Stimulated activated CD4-positive, alpha-beta T cell treated with anti-CD3 and anti-CD28 coated beads, Interleukin-2, amount 100 ng/mL, for 4 hours (primary cell): ENCODE measurements around the gene AADACL4.
"Not testable (repeated sequence)": the region's sequence is repeated elsewhere in the genome, so short reads cannot be mapped to it uniquely, and the experiment has no call there.

ENCODE experiments used
- DNase-seq: peaks from one replicate; pipeline ENCODE4 v3.0.0-alpha.2; 2020; ENCODE audit warnings: low read depth

Gene AADACL4

DNA sequence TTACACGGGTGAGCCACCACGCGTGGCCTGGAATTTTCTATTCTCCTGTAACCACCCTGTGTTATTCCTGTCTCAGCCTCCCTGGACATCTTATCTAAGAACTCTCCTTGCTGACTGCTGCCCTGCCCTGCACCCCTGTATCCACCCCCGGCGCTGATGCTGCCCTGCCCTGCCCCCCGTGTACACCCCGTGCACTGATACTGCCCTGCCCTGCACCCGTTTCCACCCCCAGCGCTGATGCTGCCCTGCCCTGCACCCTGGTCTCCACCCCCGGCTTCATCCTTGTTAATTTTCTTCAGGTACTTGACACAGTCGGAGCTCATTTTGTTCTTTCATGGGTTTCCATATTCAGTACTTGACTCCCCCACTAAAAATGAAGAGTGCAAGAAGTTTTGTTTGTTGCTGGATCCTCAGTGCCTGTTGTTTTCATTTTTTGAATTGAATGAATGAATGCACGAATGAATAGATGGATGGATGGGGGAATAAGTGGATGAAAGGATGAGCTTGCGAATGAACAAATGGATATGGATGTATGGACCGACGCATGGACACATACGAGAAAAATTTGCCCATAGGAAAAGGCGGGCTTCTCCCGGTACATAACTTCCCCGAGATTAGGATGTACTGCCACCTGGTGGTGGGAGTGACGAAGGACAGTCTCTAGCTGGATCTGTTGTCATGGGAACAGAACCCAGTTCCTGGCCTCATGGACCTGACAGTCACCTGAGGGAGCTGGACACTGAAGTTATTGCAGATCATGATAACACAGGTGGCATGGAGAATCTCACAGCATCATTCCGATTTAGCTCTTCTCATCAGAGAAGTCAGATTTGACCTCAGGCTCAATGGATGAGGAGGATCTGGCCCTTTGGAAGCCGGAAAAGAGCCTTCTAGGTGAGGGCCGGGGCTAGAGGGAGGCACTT, 14.9 kb downstream of the AADACL4 start:
- peak; percentile 58 for DNase-seq

DNA sequence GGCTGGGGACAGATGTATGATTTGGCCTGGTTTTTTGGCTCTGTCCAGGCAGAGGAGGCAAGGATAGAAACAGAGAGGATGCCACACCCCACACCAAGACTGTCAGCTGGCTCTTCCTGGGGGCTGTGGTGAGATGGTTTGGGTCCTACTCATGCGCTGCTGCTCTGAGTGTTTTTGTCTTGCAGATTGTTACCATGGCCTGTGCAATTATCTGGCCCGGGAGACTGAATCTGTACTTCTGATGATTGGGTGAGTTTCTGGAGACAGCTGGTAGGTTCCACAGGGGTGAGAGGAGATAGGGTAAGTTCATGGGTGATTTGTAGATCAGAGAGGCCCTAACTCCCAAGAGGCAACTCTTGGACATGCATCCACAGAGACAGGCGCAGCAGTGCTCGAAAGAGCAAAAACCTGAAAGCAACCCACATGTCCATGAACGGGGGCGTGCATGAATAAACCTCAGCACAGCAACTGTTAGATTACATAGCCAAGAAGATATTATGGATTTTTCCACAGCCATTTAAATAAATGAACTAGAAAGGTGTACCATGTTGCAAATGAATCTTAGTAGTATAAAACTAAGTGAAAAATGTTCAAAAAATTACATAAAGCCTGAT, 17.8 kb downstream of the AADACL4 start:
- DNase-seq, result no peak

DNA sequence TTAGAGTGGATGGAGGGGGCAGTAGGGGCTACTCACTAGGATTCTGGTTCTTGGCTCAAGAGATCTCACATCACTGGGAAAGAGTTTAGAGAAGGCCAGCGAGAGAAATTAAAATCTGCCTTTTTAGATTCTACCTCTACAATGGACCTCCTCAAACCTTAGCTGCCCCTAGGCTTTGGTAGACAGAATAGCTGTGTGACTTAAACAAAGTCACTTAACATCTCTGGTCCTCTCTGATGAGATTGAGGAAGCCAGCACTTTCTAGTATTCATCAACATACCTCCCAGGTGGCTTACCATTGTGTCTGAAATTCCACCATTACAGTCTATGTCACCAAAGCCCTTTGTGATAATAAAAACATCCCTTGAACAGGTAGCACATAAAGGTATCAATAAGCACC, 18.7 kb downstream of the AADACL4 start:
- no peak for DNase-seq

DNA sequence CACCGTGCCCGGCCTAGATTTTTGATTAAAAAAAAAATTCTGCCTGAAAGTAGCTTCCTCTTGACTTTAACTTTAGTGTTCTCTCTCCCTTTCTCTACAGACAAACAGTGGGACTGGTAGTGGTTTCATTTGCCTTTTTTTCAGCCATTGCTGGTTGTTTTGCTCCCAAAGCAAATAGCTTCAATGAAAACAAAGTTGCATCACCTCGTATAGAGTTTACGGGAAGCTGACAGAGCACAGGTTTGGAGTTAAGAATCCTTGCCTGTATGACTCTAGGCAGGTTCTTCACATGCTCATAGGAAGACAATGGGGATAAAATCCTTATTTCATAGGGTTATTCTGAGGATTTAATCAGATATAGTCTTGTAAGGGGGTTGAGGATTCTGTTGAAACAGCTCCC, 21.6 kb downstream of the AADACL4 start:
- no peak for DNase-seq

DNA sequence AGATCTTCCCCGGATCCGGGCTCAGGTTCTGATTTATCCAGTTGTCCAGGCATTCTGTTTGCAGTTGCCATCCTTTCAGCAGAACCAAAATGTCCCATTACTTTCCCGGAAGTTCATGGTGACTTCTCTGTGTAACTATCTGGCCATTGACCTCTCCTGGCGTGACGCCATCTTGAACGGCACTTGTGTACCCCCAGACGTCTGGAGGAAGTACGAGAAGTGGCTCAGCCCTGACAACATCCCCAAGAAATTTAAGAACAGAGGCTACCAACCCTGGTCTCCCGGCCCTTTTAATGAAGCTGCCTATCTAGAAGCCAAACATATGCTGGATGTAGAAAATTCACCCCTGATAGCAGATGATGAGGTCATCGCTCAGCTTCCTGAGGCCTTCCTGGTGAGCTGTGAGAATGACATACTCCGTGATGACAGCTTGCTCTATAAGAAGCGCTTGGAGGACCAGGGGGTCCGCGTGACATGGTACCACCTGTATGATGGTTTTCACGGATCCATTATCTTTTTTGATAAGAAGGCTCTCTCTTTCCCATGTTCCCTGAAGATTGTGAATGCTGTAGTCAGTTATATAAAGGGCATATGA, 22.4 kb downstream of the AADACL4 start:
- no peak for DNase-seq

DNA sequence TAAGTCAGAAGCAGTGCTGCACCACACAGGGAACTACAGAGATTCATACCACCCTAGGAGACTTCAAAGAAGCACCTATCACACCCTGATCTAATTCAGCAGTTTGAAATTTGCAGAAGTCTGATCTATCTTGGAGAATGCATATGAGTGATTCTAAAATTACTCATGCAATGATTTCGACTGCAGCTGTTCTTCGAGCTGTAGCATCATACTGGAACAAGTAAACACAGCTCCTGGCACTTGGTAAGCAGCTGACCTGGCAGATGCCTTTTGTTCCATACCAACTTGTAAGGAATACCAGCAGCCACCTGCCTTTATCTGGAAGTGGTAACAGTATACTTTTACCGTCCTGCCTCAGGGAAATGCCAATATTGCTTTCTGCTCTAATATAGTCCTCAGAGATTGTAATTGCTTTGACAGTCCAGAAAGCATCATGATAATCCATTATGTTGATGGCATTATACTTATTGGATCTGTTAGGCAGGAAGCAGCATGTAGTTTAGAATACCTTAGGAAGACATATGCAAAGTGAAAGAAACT, 25.7 kb downstream of the AADACL4 start:
- DNase-seq, result no peak

DNA sequence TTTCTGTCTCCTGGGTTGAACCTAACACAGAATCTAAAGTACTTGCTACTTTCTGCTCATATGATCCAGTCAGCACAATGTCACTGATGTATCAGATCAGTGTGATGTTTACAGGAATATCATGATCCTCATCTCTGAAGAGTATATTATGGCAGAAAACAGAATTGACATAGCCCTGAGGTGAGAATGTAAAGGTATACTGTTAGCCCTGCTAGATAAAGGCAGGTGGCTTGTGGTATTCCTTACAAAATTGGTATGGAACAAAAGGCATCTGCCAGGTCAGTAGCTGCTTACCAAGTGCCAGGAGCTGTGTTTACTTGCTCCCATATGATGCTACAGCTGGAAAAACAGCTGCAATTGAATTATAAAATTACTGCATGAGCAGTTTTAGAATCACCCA, 30.5 kb downstream of the AADACL4 start:
- DNase-seq, result no peak

DNA sequence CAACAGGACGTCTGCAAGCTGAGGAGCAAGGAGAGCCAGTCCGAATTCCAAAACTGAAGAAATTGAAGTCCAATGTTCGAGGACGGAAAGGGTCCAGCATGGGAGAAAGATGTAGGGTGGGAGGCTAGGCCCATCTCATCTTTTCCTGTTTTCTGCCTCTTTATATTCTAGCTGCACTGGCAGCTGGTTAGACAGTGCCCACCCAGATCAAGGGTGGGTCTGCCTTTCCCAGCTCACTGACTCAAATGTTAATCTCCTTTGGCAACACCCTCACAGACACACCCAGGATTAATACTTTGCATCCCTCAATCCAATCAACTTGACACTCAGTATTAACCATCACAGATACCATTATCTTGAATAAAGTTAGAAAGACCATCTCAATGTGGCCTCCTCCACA, 32.2 kb downstream of the AADACL4 start:
- not testable (repeated sequence) for DNase-seq

DNA sequence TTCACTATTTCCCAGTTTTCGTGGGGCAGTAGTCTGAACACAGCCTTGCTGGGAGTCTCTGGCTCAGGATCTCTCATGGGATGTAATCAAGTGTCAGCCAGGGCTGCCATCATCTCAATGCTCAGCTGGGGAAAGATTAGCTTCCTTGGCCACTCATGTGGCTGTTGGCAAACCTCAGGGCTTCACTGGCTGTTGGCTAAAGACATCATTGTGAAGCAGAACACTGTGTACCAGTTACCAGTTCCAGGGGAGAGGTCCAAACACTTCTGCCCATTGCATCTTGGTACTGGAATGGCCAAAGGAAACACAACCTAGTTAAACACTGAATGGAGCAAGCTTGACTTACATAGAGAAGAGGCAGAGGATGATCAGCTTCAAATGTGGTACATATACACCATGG, 33.7 kb downstream of the AADACL4 start:
- no peak for DNase-seq

DNA sequence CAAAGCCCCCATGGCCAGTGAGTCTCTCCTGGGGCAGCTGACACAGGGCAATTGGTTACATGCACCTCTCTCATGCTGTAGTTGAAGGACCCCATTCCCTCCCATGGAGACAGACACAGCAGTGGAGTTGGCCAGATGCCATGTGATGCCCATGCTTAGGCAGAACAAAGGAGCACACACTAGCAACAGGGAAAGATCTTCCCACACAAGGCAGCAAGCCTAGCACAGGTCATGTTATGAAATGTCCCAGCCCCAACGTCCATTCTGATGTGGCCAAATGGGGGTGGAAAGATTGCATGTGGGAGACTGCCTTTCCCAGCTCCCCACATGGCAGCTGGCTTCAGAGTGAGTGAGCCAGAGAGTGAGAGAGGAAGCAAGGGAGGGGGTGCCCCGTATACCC, 34.5 kb downstream of the AADACL4 start:
- DNase-seq, result no peak

DNA sequence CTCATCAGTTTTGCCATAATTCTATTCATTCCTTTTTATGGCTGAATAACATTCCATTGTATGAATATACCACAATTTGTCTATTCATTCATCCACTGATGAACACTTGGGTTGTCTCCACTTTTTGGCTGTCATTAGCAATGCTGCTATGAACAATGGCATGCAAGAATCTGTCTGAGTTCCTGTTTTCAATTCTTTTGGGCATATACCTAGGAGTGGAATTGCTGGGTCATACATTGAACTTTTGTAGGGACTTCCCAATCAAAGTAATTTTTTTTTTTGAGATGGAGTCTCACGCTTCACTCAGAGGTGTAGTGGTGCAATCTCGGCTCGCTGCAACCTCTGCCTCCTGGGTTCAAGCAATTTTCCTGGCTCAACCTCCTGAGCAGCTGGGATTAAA, 34.9 kb downstream of the AADACL4 start:
- no peak for DNase-seq

DNA sequence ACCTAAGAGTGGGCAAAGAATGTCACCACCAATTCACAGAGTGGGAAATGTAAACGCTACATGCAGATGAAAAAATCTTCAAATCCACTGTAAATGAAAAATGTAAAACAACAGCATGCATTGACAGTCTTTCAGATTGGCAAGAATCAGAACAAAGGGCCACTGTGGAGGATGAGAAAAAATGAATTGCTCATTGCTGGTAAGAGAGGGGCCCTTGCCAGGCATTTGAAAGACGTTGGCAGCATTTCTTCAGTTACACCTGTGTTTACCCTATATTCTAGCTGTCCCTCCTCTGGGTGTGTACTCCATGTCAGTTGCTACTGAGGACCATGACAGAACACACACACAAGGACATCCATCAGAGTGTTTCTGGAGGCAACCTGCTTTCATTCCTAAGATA, 46.3 kb downstream of the AADACL4 start:
- no peak for DNase-seq

DNA sequence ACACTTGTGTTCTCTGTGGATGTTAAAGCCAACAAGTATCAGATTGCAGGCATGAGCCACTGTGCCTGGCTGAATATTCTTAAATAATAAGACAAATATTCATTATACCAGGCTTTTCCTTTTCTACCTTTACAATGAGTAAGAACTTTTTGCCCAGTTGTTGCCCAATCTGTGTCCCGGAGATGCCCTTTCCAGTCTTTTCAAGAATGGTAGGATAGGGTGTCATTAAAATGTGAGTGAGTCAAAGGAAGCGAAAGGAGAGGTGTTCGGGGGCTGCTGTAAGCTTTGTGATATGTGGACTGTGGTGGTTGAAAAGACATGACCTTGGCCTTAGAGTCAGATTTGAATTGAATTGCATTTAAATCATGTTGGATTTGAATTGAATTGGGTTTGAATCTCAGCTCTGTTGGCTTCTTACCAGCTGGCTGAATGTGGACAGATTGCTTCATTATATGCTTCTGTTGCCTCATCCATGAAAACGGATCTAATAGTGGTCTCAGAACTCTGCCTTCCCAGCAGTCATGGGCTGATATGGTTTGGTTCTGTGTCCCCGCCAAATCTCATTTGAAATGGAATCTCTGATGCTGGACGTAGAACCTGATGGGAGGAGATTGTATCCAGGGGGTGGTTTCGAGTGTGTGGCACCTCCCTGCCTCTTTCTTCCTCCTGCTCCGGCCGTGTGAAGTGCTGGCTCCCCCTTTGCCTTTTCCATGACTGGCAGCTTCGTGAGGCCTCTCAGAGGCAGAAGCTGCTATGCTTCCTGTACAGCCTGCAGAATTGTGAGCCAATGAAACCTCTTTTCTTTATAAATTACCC, 49.3 kb downstream of the AADACL4 start:
- DNase-seq, result no peak

DNA sequence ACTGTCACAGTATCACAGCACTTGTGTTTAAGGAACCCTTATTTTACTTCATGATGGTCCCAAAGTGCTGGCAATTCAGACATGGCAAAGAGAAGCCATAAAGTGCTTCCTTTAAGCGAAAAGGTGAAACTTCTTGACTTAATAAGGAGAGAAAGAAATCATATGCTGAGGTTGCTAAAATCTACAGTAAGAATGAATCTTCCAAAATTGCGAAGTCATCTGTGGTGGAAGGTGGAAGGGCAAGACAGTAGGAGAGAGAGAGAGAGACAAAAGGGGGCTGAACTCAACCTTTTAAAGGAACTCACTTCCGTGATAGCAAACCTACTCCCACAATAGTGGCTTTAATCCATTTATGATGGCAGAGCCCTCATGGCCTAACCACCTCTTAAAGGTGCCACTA, 52.8 kb downstream of the AADACL4 start:
- no peak for DNase-seq

DNA sequence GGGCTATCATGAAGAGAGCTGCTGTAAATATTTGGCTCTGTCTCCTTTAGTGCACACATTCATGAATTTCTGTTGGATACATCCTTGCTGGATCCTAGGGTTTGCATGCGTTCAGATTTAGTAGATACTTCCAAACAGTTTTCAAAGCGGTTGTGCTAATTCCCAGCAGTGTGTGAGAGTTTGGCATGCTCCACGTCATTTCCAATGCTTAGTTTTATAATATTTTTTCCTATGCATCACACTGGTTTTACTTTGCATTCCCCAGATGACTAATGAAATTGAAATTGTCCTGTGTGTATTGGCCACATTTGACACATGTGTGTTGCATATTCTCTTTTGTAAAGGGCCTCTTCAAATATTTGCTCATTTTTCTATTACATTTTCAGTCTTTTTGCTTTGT, 53.5 kb downstream of the AADACL4 start:
- no peak for DNase-seq

DNA sequence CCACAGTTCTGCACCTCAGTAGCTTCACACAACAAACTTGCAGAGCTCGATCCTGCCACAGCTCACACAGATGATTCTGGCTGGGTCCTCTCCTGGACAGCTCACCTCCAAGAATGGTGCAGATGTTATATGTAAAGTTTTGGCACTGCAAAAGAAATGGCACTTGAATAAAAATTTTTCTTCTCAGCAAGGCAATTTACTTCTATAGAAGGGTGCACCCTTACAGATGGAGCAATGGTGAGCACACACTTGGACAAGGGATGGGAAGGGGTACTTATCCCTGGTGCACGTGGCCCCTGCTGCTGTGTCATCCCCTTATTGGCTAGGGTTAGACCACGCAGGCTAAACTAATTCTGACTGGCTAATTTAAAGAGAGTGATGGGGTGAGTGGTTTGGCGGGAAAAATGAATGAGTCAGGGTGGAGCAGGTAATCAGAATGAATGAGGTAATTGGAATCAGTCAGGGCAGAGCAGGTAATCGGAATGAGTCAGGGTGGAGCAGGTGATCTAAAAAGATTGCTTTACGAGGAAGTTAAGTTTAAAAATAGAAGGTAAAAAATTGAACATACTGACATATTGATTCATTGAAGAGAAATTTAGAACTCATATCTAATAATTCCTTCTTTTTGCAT, 60.1 kb downstream of the AADACL4 start:
- DNase-seq, result no peak

DNA sequence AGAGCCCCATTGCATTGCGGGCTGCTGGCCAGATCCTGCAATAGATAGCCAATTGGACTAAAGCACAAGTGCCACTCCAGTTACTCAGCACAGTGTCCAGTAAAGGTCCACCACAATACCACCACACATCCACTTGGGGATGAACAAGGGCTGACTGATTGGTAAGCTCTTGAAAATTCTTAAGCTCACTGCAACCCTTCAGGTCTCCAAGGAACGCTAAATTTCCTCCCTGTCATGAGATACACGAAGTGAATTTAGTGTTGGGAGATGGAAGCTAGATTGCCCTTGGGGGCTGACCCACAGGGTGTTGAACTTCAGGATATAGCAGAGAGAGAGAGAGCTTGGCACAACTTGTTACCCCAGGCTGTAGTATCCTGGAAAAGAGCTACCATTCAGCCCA, 62.2 kb downstream of the AADACL4 start:
- no peak for DNase-seq

DNA sequence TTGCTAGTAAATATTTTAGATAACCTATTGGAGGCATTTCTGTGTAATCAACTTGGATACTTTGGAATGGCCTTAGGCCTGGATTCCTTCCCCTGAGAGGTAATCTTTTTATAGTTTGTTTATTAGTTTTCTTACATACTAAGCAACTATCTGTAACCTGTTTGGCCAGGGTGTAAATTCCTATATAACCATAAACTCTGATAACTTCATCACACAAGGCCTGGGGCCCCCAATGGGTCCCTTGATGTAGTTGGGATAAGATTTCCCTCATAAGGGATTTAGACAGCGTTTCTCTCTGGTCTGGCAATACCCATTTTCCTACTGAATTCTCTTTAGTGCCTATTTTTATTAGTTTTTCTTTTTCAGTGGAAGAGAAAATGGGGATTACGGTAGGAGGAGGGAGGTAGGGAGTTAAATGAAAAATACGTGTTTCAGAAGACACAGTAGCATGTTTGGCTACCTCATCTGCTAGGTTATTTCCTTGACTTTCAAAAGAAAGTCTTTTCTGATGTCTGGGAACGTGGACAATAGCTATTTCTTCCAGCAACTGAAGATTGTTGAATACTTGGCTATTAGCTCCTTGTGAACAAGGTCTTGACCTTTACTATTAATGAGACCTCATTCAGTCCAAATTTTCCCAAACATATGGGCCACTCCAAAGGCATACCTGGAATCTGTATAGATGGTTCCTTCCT, 64.7 kb downstream of the AADACL4 start:
- DNase-seq, result no peak

DNA sequence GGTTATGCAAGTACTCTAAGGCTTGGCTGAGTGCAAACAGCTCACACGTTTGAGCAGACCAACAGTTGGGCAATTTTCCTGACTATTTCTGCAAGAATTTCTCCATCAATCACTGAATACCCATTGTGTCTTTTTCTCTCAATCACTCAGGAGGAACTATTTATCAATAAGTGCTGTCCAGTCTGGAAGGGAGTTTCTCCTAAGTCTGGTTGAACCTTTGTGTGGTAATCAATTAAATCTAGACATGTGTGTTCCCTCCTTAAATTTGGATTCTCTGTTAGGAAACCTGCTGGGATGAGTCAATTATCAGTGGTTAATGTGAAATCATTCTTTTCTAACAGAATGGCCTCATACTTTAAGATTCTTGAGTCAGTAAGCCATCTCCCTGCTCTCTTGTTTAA, 65.2 kb downstream of the AADACL4 start:
- DNase-seq, result no peak

DNA sequence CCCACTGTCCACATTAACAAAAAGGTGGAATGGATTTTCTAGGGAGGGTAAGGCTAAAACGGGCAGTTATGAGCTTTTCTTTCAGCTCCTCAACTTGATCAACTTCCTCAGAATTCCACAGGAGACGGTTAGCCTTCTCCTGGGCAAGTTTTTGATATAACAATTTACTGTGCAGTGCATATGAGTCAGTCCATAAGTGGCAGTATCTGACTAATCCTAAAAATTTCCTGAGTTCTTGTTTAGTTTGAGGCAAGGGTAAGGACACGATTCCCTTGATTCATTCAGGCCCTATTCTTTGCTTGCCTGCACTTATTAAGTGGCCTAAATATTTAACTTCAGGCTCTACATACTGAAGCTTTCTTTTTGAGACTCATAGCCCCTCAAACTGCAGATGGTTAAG, 65.8 kb downstream of the AADACL4 start:
- no peak for DNase-seq

DNA sequence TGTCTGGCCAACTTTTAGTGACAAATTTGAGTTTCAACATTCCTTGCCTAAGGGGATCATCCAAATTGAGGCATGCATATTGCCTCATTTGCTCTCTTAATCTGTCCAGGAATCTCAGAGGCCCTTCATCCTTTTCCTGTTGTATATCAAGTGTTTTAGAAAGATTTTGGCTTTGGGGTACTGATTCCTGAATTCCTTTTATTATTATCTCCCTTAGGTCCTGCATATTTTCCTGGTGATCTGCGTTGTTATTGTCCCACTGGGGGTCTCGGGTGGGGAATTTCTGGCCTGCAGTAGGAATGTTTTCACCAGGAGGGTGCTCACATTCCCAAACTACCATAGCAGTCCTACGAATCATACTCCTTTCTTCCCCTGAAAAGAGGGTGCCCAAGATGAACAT, 67.7 kb downstream of the AADACL4 start:
- no peak for DNase-seq
